H1 (cell line): Measurements from ENCODE around the gene SLIT3. TPM values are rescaled to one million over a fixed set of nuclear protein-coding genes. Genes with fewer than 3 reads are reported as not detected.

Source experiments
- CTCF ChIA-PET: fragments of 300-600 bp; sonication (Branson Sonifier 250); formaldehyde crosslinking; loops from one replicate; lab custom pipeline; 2021; ENCODE audit not compliant: partially characterized antibody; lab: Charles Lee
- POLR2A ChIA-PET: fragments of 300-600 bp; sonication (Branson Sonifier 250); formaldehyde crosslinking; loops from one replicate; lab custom pipeline; 2021; ENCODE audit warnings: inconsistent platforms; ENCODE audit not compliant: partially characterized antibody; lab: Charles Lee
- DNase-seq, 2 experiments: peaks; one replicate each; pipeline versions ENCODE4 v3.0.0 to v3.0.0-alpha.2; 2010 to 2022; ENCODE audit warnings: low spot score in 2 of 2, low read depth in 1 of 2, mixed read lengths in 1 of 2
- FAIRE-seq: peaks from 2 replicates; lab custom pipeline; 2011; peaks lifted over from hg19 to GRCh38; lab: Jason Lieb, UNC
- H2AFZ ChIP-seq: 2 replicates; pipeline ENCODE4 v1.8.1; 2012; ENCODE audit warnings: low read length, inconsistent platforms
- H2AK5ac ChIP-seq: 2 replicates; pipeline ENCODE4 v1.6.1; 2013; ENCODE audit warnings: low read depth, low read length
- H2BK120ac ChIP-seq: replicated peaks from 2 replicates; pipeline ENCODE3; 2013; ENCODE audit warnings: low read depth, low read length, inconsistent platforms
- H2BK12ac ChIP-seq: 2 replicates; pipeline ENCODE4 v1.6.1; 2013; ENCODE audit warnings: low read depth, low read length
- H2BK15ac ChIP-seq: 2 replicates; pipeline ENCODE4 v1.6.1; 2013; ENCODE audit warnings: low read length
- H2BK20ac ChIP-seq: 2 replicates; pipeline ENCODE4 v1.6.1; 2013; ENCODE audit warnings: low read length
- H2BK5ac ChIP-seq: 2 replicates; pipeline ENCODE4 v1.6.1; 2013; ENCODE audit warnings: low read depth, low read length
- H3K14ac ChIP-seq: 2 replicates; pipeline ENCODE4 v1.6.1; 2013; ENCODE audit warnings: inconsistent platforms; ENCODE audit not compliant: insufficient read length
- H3K18ac ChIP-seq: 2 replicates; pipeline ENCODE4 v1.6.1; 2013; ENCODE audit warnings: low read length; ENCODE audit errors: extremely low read depth
- H3K23ac ChIP-seq: 2 replicates; pipeline ENCODE4 v1.6.1; 2013; ENCODE audit warnings: inconsistent platforms; ENCODE audit not compliant: insufficient read length
- H3K23me2 ChIP-seq: 2 replicates; pipeline ENCODE4 v1.6.1; 2013; ENCODE audit warnings: low read depth, low read length
- H3K27ac ChIP-seq: 2 replicates; pipeline ENCODE4 v1.6.1; 2011; ENCODE audit warnings: low read depth, low read length, inconsistent platforms
- H3K27me3 ChIP-seq, 4 experiments: replicated peaks in 1 of 4; 1 replicate in 1 of 4; 2 replicates in 3 of 4; pipeline versions ENCODE4 v1.6.1 to v1.8.1; 2011 to 2013; ENCODE audit warnings: low read length in 3 of 4, mild to moderate bottlenecking in 3 of 4, inconsistent platforms in 2 of 4, mixed read lengths in 2 of 4, moderate library complexity in 1 of 4; ENCODE audit not compliant: control insufficient read depth in 3 of 4, insufficient read depth in 3 of 4; ENCODE audit errors: extremely low read depth in 1 of 4
- H3K36me3 ChIP-seq, 4 experiments: 2 replicates each; pipeline versions ENCODE4 v1.6.1 to v1.8.1; 2011 to 2013; ENCODE audit warnings: mild to moderate bottlenecking in 4 of 4, low read length in 3 of 4, moderate library complexity in 2 of 4, control low read depth in 1 of 4, inconsistent platforms in 1 of 4; ENCODE audit not compliant: insufficient read depth in 4 of 4, control insufficient read depth in 2 of 4
- H3K4ac ChIP-seq: replicated peaks from 2 replicates; pipeline ENCODE3; 2013; ENCODE audit warnings: low read length, low read depth, mixed read lengths, inconsistent platforms; ENCODE audit not compliant: insufficient read length
- H3K4me1 ChIP-seq, 4 experiments: replicated peaks in 1 of 4; 1 replicate in 1 of 4; 2 replicates in 3 of 4; pipeline versions ENCODE4 v1.6.1 to v1.8.1; 2011 to 2013; ENCODE audit warnings: low read length in 3 of 4, inconsistent platforms in 2 of 4, mixed read lengths in 1 of 4; ENCODE audit not compliant: insufficient read depth in 4 of 4, control insufficient read depth in 3 of 4
- H3K4me2 ChIP-seq, 2 experiments: 2 replicates each; pipeline versions ENCODE4 v1.6.1 to v1.8.1; 2011 to 2013; ENCODE audit warnings: low read depth in 2 of 2, low read length in 2 of 2, control low read depth in 1 of 2, inconsistent platforms in 1 of 2, mild to moderate bottlenecking in 1 of 2; ENCODE audit not compliant: insufficient read depth in 1 of 2
- H3K4me3 ChIP-seq, 4 experiments: fragments of 200-600, 300-600 bp in 1 of 4; sonication (generic), shearing (Covaris generic), sonication (Bioruptor Twin) in 1 of 4; 2 replicates each; pipeline versions ENCODE4 v1.5.1 to v1.8.1; 2011 to 2016; ENCODE audit warnings: low read length in 4 of 4, low read depth in 3 of 4, control low read depth in 2 of 4, inconsistent platforms in 2 of 4, mild to moderate bottlenecking in 2 of 4, mixed read lengths in 1 of 4, moderate library complexity in 1 of 4; ENCODE audit not compliant: insufficient read depth in 2 of 4; ENCODE audit errors: extremely low read depth in 1 of 4
- H3K56ac ChIP-seq: replicated peaks from 2 replicates; pipeline ENCODE3; 2013; ENCODE audit warnings: low read depth, mild to moderate bottlenecking, mixed read lengths, low read length, inconsistent platforms; ENCODE audit not compliant: insufficient read length
- H3K79me1 ChIP-seq: 2 replicates; pipeline ENCODE4 v1.6.1; 2013; ENCODE audit warnings: low read depth, low read length, control low read depth
- H3K79me2 ChIP-seq, 2 experiments: 2 replicates each; pipeline versions ENCODE4 v1.6.1 to v1.8.1; 2012 to 2013; ENCODE audit warnings: low read length in 2 of 2, mild to moderate bottlenecking in 2 of 2, inconsistent platforms in 1 of 2; ENCODE audit not compliant: insufficient read depth in 2 of 2, control insufficient read depth in 1 of 2
- H3K9ac ChIP-seq, 4 experiments: replicated peaks in 1 of 4; 1 replicate in 1 of 4; 2 replicates in 3 of 4; pipeline versions ENCODE4 v1.6.1 to v1.8.1; 2011 to 2013; ENCODE audit warnings: low read depth in 3 of 4, low read length in 3 of 4, control low read depth in 2 of 4, mild to moderate bottlenecking in 2 of 4, moderate library complexity in 2 of 4, inconsistent platforms in 1 of 4; ENCODE audit errors: extremely low read depth in 1 of 4
- H3K9me3 ChIP-seq, 2 experiments: 2 replicates each; pipeline versions ENCODE4 v1.6.1 to v1.8.1; 2012 to 2013; ENCODE audit warnings: mild to moderate bottlenecking in 2 of 2, moderate library complexity in 2 of 2, control low read depth in 1 of 2, inconsistent platforms in 1 of 2, low read depth in 1 of 2, low read length in 1 of 2, mixed read lengths in 1 of 2; ENCODE audit not compliant: insufficient read depth in 2 of 2
- H4K20me1 ChIP-seq, 2 experiments: replicated peaks in 1 of 2; 2 replicates each; pipeline versions ENCODE3 to v1.8.1; 2011 to 2013; ENCODE audit warnings: inconsistent platforms in 2 of 2, low read length in 2 of 2, mild to moderate bottlenecking in 1 of 2; ENCODE audit not compliant: insufficient read depth in 2 of 2, control insufficient read depth in 1 of 2
- H4K5ac ChIP-seq: 2 replicates; pipeline ENCODE4 v1.6.1; 2013; ENCODE audit warnings: low read length, low read depth, mixed read lengths, inconsistent platforms; ENCODE audit not compliant: insufficient read length
- H4K8ac ChIP-seq: 2 replicates; pipeline ENCODE4 v1.8.0; 2013; ENCODE audit warnings: mild to moderate bottlenecking, moderate library complexity, low read length, inconsistent platforms; ENCODE audit not compliant: insufficient read depth; ENCODE audit errors: extremely low read depth
- H4K91ac ChIP-seq: replicated peaks from 2 replicates; pipeline ENCODE3; 2013; ENCODE audit warnings: low read length, mixed read lengths, inconsistent platforms; ENCODE audit not compliant: insufficient read length
- FOSL1 ChIP-seq: IDR thresholded peaks from 2 replicates; pipeline ENCODE4 v1.6.1; 2011; ENCODE audit warnings: mild to moderate bottlenecking, low read depth, low read length, moderate library complexity; ENCODE audit not compliant: insufficient read depth
- RFX5 ChIP-seq: IDR thresholded peaks from 2 replicates; pipeline ENCODE4 v1.6.1; 2011; ENCODE audit warnings: low read depth, low read length, improper control_type of control experiment, borderline replicate concordance
- whole genome bisulfite sequencing, 2 experiments: shearing (Covaris generic) in 1 of 2; methylation state at CpG; one replicate each; pipeline versions ENCODE4 v1.1.6 to v1.1.7; 2013 to 2015; ENCODE audit warnings: low lambda C conversion rate in 2 of 2, mixed read lengths in 2 of 2, inconsistent platforms in 1 of 2, low coverage in 1 of 2, missing lambda C conversion rate in 1 of 2; ENCODE audit not compliant: insufficient replicate concordance in 2 of 2, insufficient coverage in 1 of 2, insufficient read length in 1 of 2; ENCODE audit errors: extremely low coverage in 1 of 2, missing lambda C conversion rate in 1 of 2; 5-methylcytosine and 5-hydroxymethylcytosine counted together
- polyA plus RNA-seq, 7 experiments: library from polyadenylated mRNA; depleted of rRNA in 3 of 7; stranded (reverse) in 5 of 7; unstranded in 2 of 7; fragments of >200 nt in 5 of 7; fragments of 200-250 nt in 2 of 7; gene quantifications; 1 replicate in 5 of 7; 2 replicates in 1 of 7; 4 replicates in 1 of 7; pipeline versions ENCODE4 v1.2.1 to v1.2.3, GENCODE V29; 2011 to 2013; ENCODE audit warnings: missing spikeins in 2 of 7, mixed read lengths in 2 of 7
- total RNA-seq: library from RNA; stranded (reverse); fragmentation: NEBNext Ultra II Directional; extraction: Animal tissue kit (Norgen Biotek cat#: 25700); gene quantifications from 2 replicates; pipeline ENCODE4 v1.2.1, GENCODE V29; 2021

SLIT3 gene
- total and polyA plus RNA-seq, 2 of the 8 experiments (the other 6 are each of a cell fraction or from before 2014, with no cell fraction given): 1.1 to 1.2 TPM

GRCh38 chr5:168929656-168930055 is 371.3 kb downstream of the SLIT3 start:
- Histone ChIP-seq H2BK20ac (no peak overlapping the region), H2AFZ (no peak overlapping the region), H4K91ac (no peak overlapping the region), H3K27ac (no peak overlapping the region), H2AK5ac (no peak overlapping the region), H3K18ac (no peak overlapping the region), H4K20me1 (no peaks in the 10 kb centered on the region), H4K5ac (no peak overlapping the region), H3K23ac (no peak overlapping the region), H3K9me3 (no peaks in the 10 kb centered on the region), H4K8ac (no peak overlapping the region), H3K9ac (no peak overlapping the region), H2BK5ac (no peak overlapping the region), H3K4ac (no peak overlapping the region), H2BK120ac (no peak overlapping the region), H2BK12ac (no peak overlapping the region), H3K23me2 (peaks cover 2% of the 10 kb centered on the region; the same call in 1 of the 2 replicates), H3K27me3 (0 out of 7 replicates have a peak, but pooled peaks cover 0 to 2% (median 0%) of the 10 kb centered on the region in 4 experiments), H3K4me1 (peaks cover 0 to 5% (median 3%) of the 10 kb centered on the region in 4 experiments; a peak in 4 of 7 replicates), H2BK15ac (no peak overlapping the region), H3K79me1 (no peaks in the 10 kb centered on the region), H3K36me3 (no peaks in the 10 kb centered on the region), H3K56ac (no peak overlapping the region), H3K79me2 (no peaks in the 10 kb centered on the region), H3K14ac (no peak overlapping the region), H3K4me2 (no peak overlapping the region), H3K4me3 (no peak overlapping the region)
- no peak for DNase-seq
- 79% methylated on average over 7 of the region's 7 CpGs; no CpG with 5 or more reads in 1 of the 2 experiments for WGBS, 2 experiments
- FAIRE-seq: no peak
- ChIA-PET CTCF (interaction anchor here (0.7 to 2.1 kb wide), 6 partner anchors 9 to 463 kb away, joined by 3 to 9 read pairs (median 4); no protein-coding TSS in a partner anchor), POLR2A (interaction anchor here (0.6 kb wide), 2 partner anchors 9 to 603 kb away, joined by 3 read pairs; no protein-coding TSS in a partner anchor)
- TF ChIP-seq FOSL1 (no peak), RFX5 (no peak)
